Left lung (tissue), 14 donors: ENCODE data around the gene KCTD3. TPM values are rescaled to one million over a fixed set of nuclear protein-coding genes. Genes with fewer than 3 reads are reported as not detected.

Source experiments
- ATAC-seq: fragments of 200-7000 bp; cut with Tn5 transposase; one replicate; pipeline ENCODE4 v1.9.1; 2020; ENCODE audit warnings: moderate library complexity
- DNase-seq, 4 donors: peaks; one replicate each; pipeline ENCODE4 v3.0.0-alpha.2; 2013 to 2020
- H3K27ac ChIP-seq, 2 donors: fragments of 200-600 bp; sonication (generic) in 1 of 2; one replicate each; pipeline versions ENCODE4 v1.5.0 to v1.8.0; 2020 to 2021
- H3K27me3 ChIP-seq, 2 donors: fragments of 200-600 bp; sonication (generic) in 1 of 2; one replicate each; pipeline versions ENCODE4 v1.5.0 to v1.8.0; 2020 to 2021
- H3K36me3 ChIP-seq, 2 donors: fragments of 200-600 bp; sonication (generic) in 1 of 2; one replicate each; pipeline versions ENCODE4 v1.5.0 to v1.8.0; 2020 to 2021
- H3K4me1 ChIP-seq, 2 donors: fragments of 200-600 bp; one replicate each; pipeline ENCODE4 v1.8.0; 2021
- H3K4me3 ChIP-seq, 2 donors: fragments of 200-600 bp; sonication (generic) in 1 of 2; one replicate each; pipeline versions ENCODE4 v1.5.0 to v1.8.0; 2020 to 2021; ENCODE audit warnings: mild to moderate bottlenecking in 1 of 2
- H3K9me3 ChIP-seq, 2 donors: fragments of 200-600 bp; sonication (generic) in 1 of 2; one replicate each; pipeline versions ENCODE4 v1.5.0 to v1.8.0; 2020 to 2021
- intact Hi-C, 2 donors: fragments of 100-400 bp; cut with DNase I; formaldehyde crosslinking; loops; one replicate each; pipeline versions ENCODE4 v1.11.2 to v1.14.2; 2022
- long read RNA-seq, 12 donors: library from polyadenylated mRNA in 2 of 12; unstranded in 2 of 12; transcript quantifications; one replicate each; pipeline ENCODE4 v2.0.0 and lab custom pipeline, GENCODE V29; 2019 to 2026
- polyA plus RNA-seq, 6 donors: library from polyadenylated mRNA; unstranded; fragments of 120-200 nt; gene quantifications; one replicate each; pipeline ENCODE4 v1.2.1, GENCODE V29; 2013; ENCODE audit not compliant: insufficient read length in 6 of 6
- total RNA-seq, 2 donors: library from RNA; stranded (reverse); fragmentation: NEBNext Ultra II Directional; extraction: Animal tissue kit (Norgen Biotek cat#: 25700); gene quantifications; one replicate each; pipeline ENCODE4 v1.2.1, GENCODE V29; 2021
- TF ChIP-seq, protein P1 (sequence below), 2 donors: fragments of 200-600 bp; sonication (generic) in 1 of 2; IDR thresholded peaks; one replicate each; pipeline versions ENCODE4 v1.5.0 to v1.8.0; 2021; ENCODE audit warnings: antibody characterized with exemption in 2 of 2
- donor health status: DM: no; HTN: yes; CAD: no.
- donor health status: DM: no; HTN: no; CAD: no.

KCTD3 gene
- 10 to 100 TPM; 19.8 to 28.1 TPM for total RNA-seq
- polyA plus RNA-seq: 10 to 100 TPM; 65.9 to 81.2 (median 70.8) TPM
- long read RNA-seq, donor 1, transcript KCTD3-201 (18 exons, 3,931 nt): major isoform, 6 of 15 reads
- long read RNA-seq, donor 1, partial matches to known transcripts: 5 of 15 reads
- long read RNA-seq, donor 1, other reads (novel, unspliced or antisense): 0 of 15 reads
- long read RNA-seq, donor 2, partial matches to known transcripts: 38 of 46 reads
- long read RNA-seq, donor 2, other reads (novel, unspliced or antisense): 0 of 46 reads
- long read RNA-seq, donor 3, transcript KCTD3-201 (18 exons, 3,931 nt): major isoform, 6 of 9 reads
- long read RNA-seq, donor 3, partial matches to known transcripts: 0 of 9 reads
- long read RNA-seq, donor 3, other reads (novel, unspliced or antisense): 0 of 9 reads
- long read RNA-seq, donor 4, partial matches to known transcripts: 1 of 2 reads
- long read RNA-seq, donor 4, other reads (novel, unspliced or antisense): 1 of 2 reads
- long read RNA-seq, donor 5, partial matches to known transcripts: 0 of 5 reads
- long read RNA-seq, donor 5, other reads (novel, unspliced or antisense): 0 of 5 reads
- long read RNA-seq, donor 6, partial matches to known transcripts: 0 of 5 reads
- long read RNA-seq, donor 6, other reads (novel, unspliced or antisense): 0 of 5 reads
- long read RNA-seq, donor 7, transcript KCTD3-201 (18 exons, 3,931 nt): major isoform, 6 of 12 reads
- long read RNA-seq, donor 7, partial matches to known transcripts: 5 of 12 reads
- long read RNA-seq, donor 7, other reads (novel, unspliced or antisense): 0 of 12 reads
- long read RNA-seq, donor 8, partial matches to known transcripts: 6 of 11 reads
- long read RNA-seq, donor 8, other reads (novel, unspliced or antisense): 0 of 11 reads
- long read RNA-seq, donor 9: 0 reads
- long read RNA-seq, donor 10: 0 reads
- long read RNA-seq, donor 11, transcript KCTD3-201 (18 exons, 3,931 nt): major isoform, 9 of 13 reads
- long read RNA-seq, donor 11, partial matches to known transcripts: 0 of 13 reads
- long read RNA-seq, donor 11, other reads (novel, unspliced or antisense): 0 of 13 reads
- long read RNA-seq, donor 12, transcript KCTD3-201 (18 exons, 3,931 nt): major isoform, 5 of 16 reads
- long read RNA-seq, donor 12, partial matches to known transcripts: 9 of 16 reads
- long read RNA-seq, donor 12, other reads (novel, unspliced or antisense): 0 of 16 reads

GRCh38 chr1:215566556-215567490 is at the start of gene KCTD3:
KCTD3 (plus strand) TSS chr1:215567304; CDS start chr1:215567686, 382 bp downstream.
- TF ChIP-seq, protein P1, sequence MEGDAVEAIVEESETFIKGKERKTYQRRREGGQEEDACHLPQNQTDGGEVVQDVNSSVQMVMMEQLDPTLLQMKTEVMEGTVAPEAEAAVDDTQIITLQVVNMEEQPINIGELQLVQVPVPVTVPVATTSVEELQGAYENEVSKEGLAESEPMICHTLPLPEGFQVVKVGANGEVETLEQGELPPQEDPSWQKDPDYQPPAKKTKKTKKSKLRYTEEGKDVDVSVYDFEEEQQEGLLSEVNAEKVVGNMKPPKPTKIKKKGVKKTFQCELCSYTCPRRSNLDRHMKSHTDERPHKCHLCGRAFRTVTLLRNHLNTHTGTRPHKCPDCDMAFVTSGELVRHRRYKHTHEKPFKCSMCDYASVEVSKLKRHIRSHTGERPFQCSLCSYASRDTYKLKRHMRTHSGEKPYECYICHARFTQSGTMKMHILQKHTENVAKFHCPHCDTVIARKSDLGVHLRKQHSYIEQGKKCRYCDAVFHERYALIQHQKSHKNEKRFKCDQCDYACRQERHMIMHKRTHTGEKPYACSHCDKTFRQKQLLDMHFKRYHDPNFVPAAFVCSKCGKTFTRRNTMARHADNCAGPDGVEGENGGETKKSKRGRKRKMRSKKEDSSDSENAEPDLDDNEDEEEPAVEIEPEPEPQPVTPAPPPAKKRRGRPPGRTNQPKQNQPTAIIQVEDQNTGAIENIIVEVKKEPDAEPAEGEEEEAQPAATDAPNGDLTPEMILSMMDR (IDR thresholded peaks at IDR 0.05): no peak
- H3K9me3 ChIP-seq: no peaks in the 10 kb centered on the region
- H3K4me1 ChIP-seq: peaks cover 5 to 38% of the 10 kb centered on the region in 2 donors
- H3K36me3 ChIP-seq: no peaks in the 10 kb centered on the region
- peaks cover under 1 to 19% of the 10 kb centered on the region in 2 donors for H3K27me3 ChIP-seq
- H3K4me3 ChIP-seq: peak within 1 kb of the TSS; percentile 70 to 75
- H3K27ac ChIP-seq: peak within 1 kb of the TSS; percentile 84 to 92
- DNase-seq: peak; percentile 77 to 92 (median 80)
- ATAC-seq: peak; percentile 83
- intact Hi-C loops: no loop called here

- Histone ChIP-seq H3K4me3 (no peak overlapping the region), H3K36me3 (no peaks in the 10 kb centered on the region), H3K4me1 (no peaks in the 10 kb centered on the region), H3K27me3 (no peaks in the 10 kb centered on the region), H3K27ac (no peak overlapping the region), H3K9me3 (peaks cover 0 to 3% of the 10 kb centered on the region in 2 donors)
- DNase-seq: no peak
- intact Hi-C loops: no loop called here
- TF ChIP-seq, protein P1 (IDR thresholded peaks at IDR 0.05): no peak
- ATAC-seq: no peak
Observed at GRCh38 chr1:215517441-215517891, 49.6 kb upstream of the KCTD3 start.

DNA sequence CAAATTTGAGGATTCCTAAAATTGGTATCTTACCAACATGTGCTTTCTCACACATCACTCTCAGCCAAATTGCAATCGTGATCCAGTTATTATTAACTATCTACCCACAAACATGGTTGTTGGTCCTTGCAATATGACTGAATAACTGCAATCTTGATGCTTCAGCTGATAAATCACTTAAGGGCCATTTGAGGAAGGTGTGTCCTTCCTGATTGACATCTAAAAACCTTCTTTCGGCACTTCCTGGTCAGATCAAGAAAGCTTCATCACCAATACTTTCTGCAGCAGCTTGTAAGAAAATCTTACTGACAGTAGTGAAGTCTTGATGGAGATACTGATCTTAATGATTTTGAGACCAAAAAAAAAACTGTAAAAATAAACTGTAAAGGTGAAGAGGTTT is 48.5 kb upstream of the KCTD3 start:
- Histone ChIP-seq H3K9me3 (peaks cover 0 to 3% of the 10 kb centered on the region in 2 donors), H3K36me3 (no peaks in the 10 kb centered on the region), H3K4me3 (no peak overlapping the region), H3K27ac (no peak overlapping the region), H3K4me1 (no peaks in the 10 kb centered on the region), H3K27me3 (no peaks in the 10 kb centered on the region)
- no peak for ATAC-seq
- intact Hi-C loops: no loop called here
- TF ChIP-seq, protein P1 (IDR thresholded peaks at IDR 0.05): no peak
- DNase-seq: no peak

- Histone ChIP-seq H3K36me3 (no peaks in the 10 kb centered on the region), H3K4me1 (no peaks in the 10 kb centered on the region), H3K27me3 (no peaks in the 10 kb centered on the region), H3K9me3 (no peaks in the 10 kb centered on the region), H3K4me3 (no peak overlapping the region), H3K27ac (no peak overlapping the region)
- DNase-seq: no peak
- intact Hi-C loops: no loop called here
- TF ChIP-seq, protein P1 (IDR thresholded peaks at IDR 0.05): no peak
- ATAC-seq: no peak
Observed at GRCh38 chr1:215521279-215521678, 45.8 kb upstream of the KCTD3 start.
